GM19099 (cell line): ENCODE results near the gene KCNQ1.

Experiments used
- POLR2A ChIP-seq: IDR thresholded peaks from 3 replicates; pipeline ENCODE4 v1.6.1; 2011; ENCODE audit warnings: low read depth; ENCODE audit not compliant: insufficient read length; ENCODE audit errors: extremely low read depth

KCNQ1 gene

DNA sequence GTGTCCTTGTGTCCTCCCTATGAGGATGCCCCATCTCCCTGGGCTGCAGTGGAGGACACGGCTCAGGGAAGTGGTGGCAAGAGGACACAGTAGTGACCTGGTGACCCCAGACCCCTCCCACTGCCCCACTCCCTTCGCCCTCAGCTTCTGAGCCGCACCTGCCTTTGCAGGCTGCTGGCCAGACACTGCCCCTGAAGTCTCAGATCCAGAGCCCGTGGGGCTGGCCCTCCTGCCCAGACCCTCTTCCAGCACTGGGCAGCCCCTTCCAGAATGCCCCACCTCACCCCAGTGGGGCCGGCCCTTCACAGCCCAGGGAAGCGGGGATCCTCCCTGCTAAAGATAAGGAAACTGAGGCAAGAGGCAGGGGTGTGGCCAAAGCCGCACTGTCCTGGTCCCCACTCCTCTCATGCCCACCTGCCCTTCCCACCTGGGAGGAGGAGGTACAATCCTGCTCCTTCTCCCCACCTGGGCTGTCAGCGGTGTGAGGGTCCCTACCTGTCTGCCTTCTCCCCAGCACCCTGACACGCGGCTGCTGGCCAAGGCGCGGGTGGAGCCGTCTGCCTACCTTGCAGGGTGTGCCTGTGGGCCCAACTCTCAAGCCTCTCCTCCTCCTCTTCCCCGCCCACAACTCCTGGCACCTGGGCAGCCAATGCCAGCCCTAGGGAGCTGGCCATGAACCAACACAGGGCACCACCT is 17.8 kb upstream of the KCNQ1 start:
- TF ChIP-seq POLR2A = no peak

DNA sequence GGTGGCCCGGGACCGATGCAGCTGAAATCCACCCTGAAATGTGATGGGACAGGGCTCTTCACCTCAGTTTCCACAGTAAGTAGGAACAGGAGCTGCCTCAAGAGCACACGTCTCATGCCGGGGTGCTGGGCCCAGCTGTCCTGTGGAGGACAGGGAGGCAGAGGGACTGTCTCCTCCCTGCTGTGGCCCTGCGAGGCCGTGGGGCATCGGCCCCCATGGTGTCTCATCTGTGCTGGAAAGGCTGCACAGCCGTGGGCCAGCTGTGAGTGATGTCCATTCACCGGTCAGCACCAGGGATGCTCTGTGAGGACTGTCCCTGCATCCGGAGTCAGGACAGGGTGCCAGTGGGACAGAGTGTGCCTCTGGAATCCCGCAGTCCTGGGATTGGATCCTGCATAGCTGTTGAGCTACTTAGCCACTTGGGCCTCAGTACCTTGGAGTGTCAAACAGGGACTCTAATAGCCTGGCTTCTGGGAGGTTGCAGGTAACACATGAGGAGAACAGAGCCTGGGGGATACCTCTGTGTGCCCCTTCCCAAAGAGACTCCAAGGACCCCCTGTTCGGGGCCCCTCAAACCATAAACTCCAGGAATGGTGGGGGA is 17.0 kb upstream of the KCNQ1 start:
- no peak for TF ChIP-seq POLR2A

DNA sequence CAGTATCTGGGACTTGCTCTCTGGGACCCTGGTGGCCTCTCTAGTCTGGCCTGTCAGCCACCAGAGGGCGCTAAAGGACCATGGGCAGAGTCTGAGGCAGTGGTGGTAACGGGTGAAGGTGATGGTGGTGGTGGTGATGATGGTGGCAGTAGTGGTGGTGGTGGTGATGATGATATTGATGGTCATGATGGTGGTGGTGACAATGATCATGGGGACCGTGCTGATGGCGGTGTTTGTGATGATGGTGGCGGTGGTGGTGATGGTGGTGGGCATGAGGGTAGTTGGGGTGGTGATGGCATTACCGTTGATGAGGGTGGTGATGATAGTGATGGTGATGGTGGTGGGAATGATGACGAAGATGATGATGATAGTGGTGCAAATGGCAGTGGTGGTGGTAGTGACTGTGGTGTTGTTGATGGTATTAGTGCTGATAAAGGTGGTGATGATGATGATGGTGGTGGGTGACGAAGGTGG is 16.4 kb upstream of the KCNQ1 start:
- no peak for TF ChIP-seq POLR2A

DNA sequence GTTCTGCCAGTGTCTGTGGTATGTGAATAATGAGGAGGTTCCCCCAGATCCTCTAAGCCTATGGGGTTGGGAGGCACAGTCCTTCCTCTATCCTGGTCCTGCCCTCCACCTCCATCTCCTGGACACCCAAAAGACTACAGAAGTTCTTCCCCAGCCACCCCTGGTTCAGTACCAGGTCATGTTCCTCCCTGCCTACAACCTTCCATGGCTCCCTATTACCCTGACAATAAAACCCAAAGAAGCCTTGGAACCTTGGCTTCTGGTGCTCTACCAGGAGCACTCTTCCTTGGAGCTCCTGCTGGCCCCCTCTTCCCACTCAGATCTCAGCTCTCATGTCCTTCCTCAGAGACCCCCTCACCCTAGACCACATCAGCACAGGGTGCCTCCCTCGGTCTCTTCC is 13.4 kb upstream of the KCNQ1 start:
- TF ChIP-seq POLR2A = no peak

DNA sequence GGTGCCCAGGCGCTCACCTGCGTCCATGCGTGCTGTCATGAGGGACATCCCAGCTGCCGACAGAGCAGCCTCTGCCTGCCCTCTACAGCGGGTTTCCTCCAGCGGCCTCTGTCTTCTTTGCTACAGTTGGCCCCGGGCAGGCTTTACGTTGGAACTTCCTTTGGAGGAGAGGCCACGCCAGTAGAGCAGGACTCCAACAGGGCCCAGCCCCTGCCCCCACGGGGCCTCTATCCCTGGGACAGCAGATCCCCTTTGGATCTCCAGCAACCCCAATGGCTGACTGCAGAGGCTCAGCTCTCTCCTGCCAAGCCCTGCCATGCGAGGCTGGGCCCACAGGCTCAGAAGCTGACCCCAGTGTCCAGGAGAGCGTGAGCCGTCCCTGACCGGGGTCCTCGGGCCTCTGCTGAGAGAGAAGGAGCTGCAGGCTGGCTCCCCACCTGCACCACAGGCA is 12.6 kb upstream of the KCNQ1 start:
- no peak for TF ChIP-seq POLR2A

DNA sequence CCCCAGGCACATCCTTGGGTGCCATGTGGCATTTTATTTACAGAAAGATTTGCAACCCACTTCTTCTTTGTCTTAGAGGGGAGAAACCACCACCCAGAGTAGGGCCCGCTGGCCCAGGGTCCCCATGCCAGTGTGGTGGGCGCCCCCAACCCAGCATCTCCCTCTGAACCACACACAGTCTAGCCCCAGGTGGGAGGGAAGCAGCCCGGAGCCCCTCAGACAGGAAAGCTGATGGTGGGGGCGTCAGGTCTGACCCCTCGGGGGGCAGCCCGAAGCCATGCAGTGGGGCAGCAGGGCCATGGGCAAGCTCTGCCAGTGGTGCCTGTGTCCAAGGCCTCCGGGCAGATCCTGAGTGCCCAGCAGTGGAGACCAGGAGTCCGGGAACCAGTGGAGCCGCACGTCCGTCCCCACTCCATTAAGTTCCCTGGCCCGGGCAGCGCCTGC is 12.2 kb upstream of the KCNQ1 start:
- TF ChIP-seq POLR2A = no peak

DNA sequence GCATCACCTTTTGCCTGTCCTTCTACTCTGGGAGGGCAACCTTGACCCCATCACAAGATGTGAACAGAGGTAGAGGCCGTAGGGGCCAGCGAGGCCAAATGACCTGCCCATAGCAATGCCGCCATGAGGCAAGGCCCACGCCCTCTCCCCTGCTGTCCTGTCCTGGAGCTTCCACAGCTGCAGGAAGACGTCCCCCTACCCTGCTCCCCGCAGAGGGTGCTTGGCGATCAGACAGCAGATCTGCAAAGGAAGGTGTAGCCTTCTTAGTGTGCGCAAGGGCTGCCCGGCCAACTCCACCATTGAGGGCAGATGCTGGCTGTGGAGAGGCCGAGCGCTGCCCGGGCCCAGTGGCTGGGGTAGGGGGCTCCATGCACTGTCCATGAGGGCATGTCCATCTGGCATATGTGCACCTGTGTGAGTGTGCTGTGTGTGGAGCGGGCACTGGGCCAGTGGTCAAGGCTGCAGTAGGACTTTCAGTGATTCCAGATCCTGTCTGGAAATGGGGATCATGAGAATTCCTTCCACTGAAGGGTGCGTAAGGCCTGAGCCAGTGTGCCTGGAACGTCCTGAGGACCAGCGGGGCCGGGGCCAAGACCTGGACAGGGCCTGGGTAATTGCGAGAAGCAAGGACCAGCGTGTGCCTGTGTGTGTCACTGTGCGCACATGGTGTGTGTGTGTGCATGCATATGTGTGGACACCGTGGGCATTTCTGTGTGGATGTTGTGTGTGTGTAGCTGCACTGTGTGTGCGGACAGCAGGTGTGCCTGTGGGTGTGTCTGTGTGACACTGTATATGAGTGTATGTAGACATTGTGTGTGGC is 11.5 kb upstream of the KCNQ1 start:
- TF ChIP-seq POLR2A = no peak

DNA sequence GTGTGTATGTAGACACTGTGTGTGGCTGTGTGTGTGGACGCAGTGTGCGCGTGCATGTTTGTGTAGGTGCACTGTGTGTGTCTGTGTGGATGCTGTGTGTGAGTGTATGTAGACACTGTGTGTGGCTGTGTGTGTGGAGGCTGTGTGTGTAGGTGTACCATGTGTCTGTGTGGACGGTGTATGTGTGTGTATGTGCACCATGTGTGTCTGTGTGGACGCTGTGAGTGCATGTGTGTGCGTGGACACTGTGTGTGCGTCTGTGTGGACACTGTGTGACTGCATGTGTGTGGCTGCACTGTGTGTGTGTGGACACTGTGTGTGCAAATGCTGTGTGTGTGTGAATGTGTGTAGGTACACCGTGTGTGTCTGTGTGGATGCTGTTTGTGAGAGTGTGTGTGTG is 10.8 kb upstream of the KCNQ1 start:
- TF ChIP-seq POLR2A = no peak

DNA sequence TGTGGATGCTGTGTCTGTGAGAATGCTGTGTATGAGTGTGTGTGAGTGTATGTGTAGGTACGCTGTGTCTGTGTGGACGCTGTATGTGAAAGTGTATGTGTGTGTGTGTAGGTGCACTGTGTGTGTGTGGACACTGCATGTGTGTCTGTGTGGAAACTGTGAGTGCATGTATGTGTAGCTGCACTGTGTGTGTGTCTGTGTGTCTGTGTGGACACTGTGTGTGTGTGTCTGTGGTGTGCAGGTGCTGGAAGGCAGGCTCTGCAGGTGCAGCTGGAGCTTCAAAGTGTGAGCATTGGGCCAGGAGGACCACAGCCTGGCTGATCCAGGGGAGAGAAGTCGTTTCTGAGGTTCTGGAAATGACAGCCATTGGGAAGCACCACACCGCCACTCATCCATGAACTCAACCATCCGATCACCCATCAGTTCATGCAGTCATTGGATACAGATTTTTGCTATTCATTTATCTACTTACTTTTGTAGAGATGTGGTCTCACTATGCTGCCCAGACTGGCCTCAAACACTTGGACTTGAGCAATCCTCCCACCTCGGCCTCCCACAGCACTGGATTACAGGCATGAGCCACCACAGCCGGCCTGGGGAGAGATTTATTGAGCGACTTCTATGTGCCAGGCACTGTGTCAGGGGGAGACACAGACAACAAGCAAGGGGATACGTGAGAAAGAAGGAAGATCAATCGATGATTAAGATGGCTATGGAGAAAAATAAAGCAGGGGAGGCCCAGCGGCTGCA is 10.1 kb upstream of the KCNQ1 start:
- no peak for TF ChIP-seq POLR2A

DNA sequence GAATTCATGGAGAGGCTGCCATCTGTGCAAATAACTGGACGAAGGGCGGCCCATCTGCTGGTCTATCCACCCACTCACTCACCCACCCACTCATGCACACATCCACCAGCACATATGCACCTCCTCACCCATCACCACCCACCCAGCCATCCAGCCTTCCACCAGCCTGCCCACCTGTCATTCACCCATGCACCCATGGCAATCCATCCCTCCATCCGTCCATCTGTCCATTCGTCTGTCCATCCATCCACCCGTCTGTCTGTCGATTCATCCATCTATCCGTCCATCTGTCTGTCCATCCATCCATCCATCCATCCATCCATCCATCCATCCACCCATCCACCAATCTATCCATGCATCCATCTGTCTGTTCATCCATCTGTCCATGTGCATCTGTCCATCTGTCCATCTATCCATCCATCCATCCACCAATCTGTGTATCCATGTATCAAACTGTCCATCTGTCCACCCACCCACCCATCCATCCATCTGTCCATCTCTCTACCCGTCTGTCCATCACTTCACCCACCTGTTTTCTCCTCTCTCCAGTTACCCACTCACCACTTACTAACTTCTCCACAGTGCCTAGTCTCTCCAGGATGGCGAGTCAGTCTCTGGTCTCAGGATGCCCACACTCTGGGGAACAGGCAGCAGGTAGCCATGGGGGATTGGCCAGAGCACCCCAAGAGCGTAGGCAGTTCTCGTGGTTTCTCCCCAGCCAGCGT is 9.4 kb upstream of the KCNQ1 start:
- TF ChIP-seq POLR2A = no peak

DNA sequence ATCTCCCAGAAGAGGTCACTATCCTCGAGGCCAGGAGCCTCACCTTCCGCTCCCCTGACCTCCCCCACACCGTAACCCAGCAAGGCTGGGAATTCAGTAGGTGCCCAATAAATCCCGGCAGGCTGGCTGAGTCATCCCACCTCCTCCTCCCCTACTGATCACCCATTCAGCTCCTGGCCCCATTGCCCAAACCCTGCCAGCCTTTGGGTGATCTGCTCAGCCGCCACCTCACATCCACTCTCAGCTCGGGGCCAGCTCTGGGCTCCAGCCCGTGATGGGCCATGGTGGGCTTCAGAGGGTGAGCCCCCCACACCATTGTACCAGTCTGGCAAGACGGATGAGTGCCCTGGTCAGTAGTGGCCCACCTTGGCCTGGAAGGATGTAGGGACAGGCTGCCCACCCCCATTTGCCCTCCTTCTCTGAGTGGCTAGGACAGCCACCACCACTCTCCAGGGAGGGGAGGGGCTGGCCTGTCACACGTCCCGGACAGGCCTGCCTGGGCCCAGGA is 8.7 kb upstream of the KCNQ1 start:
- TF ChIP-seq POLR2A = no peak

DNA sequence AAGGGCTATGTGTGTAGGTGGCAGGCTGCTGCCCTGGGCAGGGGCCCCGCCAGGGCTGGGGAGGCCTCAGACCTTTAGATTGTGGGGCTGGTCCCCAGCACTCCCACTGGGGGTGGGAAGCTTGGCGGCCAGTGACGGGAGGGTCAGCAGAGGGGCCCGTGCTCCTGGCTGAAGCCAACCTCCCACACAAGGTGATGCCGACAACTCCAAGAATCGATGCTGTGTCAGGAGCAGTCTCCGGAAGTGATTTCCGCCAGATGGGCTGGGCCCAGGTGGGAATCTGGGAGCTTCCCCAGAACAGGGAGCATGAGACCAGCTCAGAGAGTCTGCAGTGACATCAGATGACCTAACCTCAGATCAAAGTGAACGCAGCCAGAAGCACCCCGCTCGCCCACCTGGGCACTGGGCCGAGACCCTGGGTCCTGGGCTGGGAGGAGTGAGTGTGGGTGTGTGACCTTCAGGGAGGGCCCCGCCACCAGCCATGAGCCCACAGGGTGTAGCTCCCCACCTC is 8.2 kb upstream of the KCNQ1 start:
- no peak for TF ChIP-seq POLR2A

DNA sequence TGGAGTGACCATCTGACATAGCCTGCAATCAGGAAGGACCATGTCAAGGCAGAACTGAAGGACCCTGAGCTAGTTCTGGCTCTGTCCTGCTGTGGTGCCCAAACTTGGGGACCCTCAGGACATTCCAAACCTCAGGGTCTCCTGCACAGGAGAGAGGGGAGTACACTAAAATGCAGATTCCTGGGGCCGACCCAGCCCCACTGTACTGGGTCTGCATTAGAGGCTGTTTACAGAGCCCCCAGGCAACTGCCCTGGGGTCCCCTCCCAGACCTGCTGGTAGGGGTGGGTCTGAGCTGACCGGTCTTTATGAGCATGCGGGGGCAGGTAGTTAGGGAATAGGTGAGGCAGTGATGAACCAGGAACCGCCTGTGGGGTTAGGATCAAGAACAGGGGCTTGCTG is 7.3 kb upstream of the KCNQ1 start:
- TF ChIP-seq POLR2A = no peak

DNA sequence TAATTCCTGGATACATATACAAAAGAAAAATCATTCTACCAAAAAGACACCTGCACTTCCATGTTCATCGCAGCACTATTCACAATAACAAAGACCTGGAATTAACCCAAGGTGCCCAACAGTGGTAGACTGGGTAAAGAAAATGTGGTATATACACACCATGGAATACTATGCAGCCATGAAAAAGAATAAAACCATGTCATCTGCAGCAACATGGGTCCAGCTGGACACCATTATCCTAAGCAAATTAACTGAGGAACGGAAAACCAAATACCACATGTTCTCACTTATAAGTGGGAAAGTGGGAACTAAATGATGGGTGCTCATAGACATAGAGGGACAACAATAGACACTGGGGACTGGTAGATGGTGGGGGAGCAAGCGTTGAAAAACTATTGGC is 5.0 kb upstream of the KCNQ1 start:
- TF ChIP-seq POLR2A = no peak
